ENCODE measurements around the gene GOLGB1.
A peak's percentile ranks its signal among the peaks of the same experiment; 100 is the strongest.
"Not testable (repeated sequence)": the region's sequence is repeated elsewhere in the genome, so short reads cannot be mapped to it uniquely, and the experiment has no call there.

Gene GOLGB1

GRCh38 chr3:121749276-121750086 is at the start of gene GOLGB1:
TSS of gene GOLGB1 (minus strand) at chr3:121749741. CDS start at chr3:121730971, 18,770 bp downstream.
- peaks cover 9 to 12% of the 10 kb centered on the region in 2 donors for H3K4me1 Mint-ChIP-seq
- peak; percentile 94 for DNase-seq
- H3K27me3 Mint-ChIP-seq = no peaks in the 10 kb centered on the region
- ATAC-seq (replicated peaks) = peak; percentile 96
- H3K4me3 Mint-ChIP-seq = no peak within 1 kb of the TSS
- no peaks in the 10 kb centered on the region for H3K9me3 Mint-ChIP-seq
- no peak within 1 kb of the TSS for H3K27ac Mint-ChIP-seq
- peaks cover 0 to 4% of the 10 kb centered on the region in 2 donors for H3K36me3 Mint-ChIP-seq

- peaks cover 26 to 48% of the 10 kb centered on the region in 2 donors for H3K4me1 Mint-ChIP-seq
- no peaks in the 10 kb centered on the region for H3K9me3 Mint-ChIP-seq
- DNase-seq (no peak), ATAC-seq (replicated peaks) (no peak)
- H3K27me3 Mint-ChIP-seq = no peaks in the 10 kb centered on the region
- peaks cover 33 to 49% of the 10 kb centered on the region in 2 donors for H3K36me3 Mint-ChIP-seq
- H3K4me3 Mint-ChIP-seq = no peak overlapping the region
- H3K27ac Mint-ChIP-seq = no peak overlapping the region
These were observed 47.4 kb upstream of the GOLGB1 start for GRCh38 chr3:121796970-121797369.

GRCh38 chr3:121794264-121794983 is 44.9 kb upstream of the GOLGB1 start:
- peak; percentile 57 to 75 for ATAC-seq (replicated peaks)
- DNase-seq = no peak
- Mint-ChIP-seq H3K36me3 (peaks cover 25 to 42% of the 10 kb centered on the region in 2 donors), H3K9me3 (no peaks in the 10 kb centered on the region), H3K27ac (peak overlapping the region; percentile 71), H3K4me3 (peak overlapping the region; percentile 34 to 69), H3K27me3 (no peaks in the 10 kb centered on the region), H3K4me1 (peaks cover 15 to 34% of the 10 kb centered on the region in 2 donors)

- peak overlapping the region; percentile 79 for H3K4me3 Mint-ChIP-seq
- DNase-seq (no peak), ATAC-seq (replicated peaks) (peak; percentile 70 to 75)
- H3K27ac Mint-ChIP-seq = peak overlapping the region; percentile 81
- peaks cover 39 to 52% of the 10 kb centered on the region in 2 donors for H3K36me3 Mint-ChIP-seq
- H3K27me3 Mint-ChIP-seq = no peaks in the 10 kb centered on the region
- H3K9me3 Mint-ChIP-seq = no peaks in the 10 kb centered on the region
- peaks cover 21 to 48% of the 10 kb centered on the region in 2 donors for H3K4me1 Mint-ChIP-seq
These were observed 43.5 kb upstream of the GOLGB1 start for GRCh38 chr3:121793078-121793477.

- peak overlapping the region; percentile 38 for H3K27ac Mint-ChIP-seq
- H3K36me3 Mint-ChIP-seq = peaks cover 61 to 75% of the 10 kb centered on the region in 2 donors
- no peaks in the 10 kb centered on the region for H3K27me3 Mint-ChIP-seq
- no peaks in the 10 kb centered on the region for H3K9me3 Mint-ChIP-seq
- DNase-seq (no peak), ATAC-seq (replicated peaks) (no peak)
- H3K4me1 Mint-ChIP-seq = peaks cover 10 to 25% of the 10 kb centered on the region in 2 donors
- H3K4me3 Mint-ChIP-seq = no peak overlapping the region
These were observed 36.9 kb upstream of the GOLGB1 start for GRCh38 chr3:121786485-121786884.

GRCh38 chr3:121782784-121783183 is 33.2 kb upstream of the GOLGB1 start:
- not testable (repeated sequence) for H3K27me3 Mint-ChIP-seq; H3K9me3 Mint-ChIP-seq; DNase-seq; H3K27ac Mint-ChIP-seq; ATAC-seq (replicated peaks); H3K4me3 Mint-ChIP-seq
- Mint-ChIP-seq H3K36me3 (peaks cover 70 to 82% of the 10 kb centered on the region in 2 donors), H3K4me1 (peaks cover 4 to 15% of the 10 kb centered on the region in 2 donors)

- DNase-seq = no peak
- H3K27ac Mint-ChIP-seq = no peak overlapping the region
- no peaks in the 10 kb centered on the region for H3K27me3 Mint-ChIP-seq
- H3K4me1 Mint-ChIP-seq = peaks cover 4 to 13% of the 10 kb centered on the region in 2 donors
- no peak overlapping the region for H3K4me3 Mint-ChIP-seq
- H3K36me3 Mint-ChIP-seq = peaks cover 67 to 83% of the 10 kb centered on the region in 2 donors
- H3K9me3 Mint-ChIP-seq = no peaks in the 10 kb centered on the region
- ATAC-seq (replicated peaks) = no peak
These were observed 32.1 kb upstream of the GOLGB1 start for GRCh38 chr3:121781611-121782010.

DNA sequence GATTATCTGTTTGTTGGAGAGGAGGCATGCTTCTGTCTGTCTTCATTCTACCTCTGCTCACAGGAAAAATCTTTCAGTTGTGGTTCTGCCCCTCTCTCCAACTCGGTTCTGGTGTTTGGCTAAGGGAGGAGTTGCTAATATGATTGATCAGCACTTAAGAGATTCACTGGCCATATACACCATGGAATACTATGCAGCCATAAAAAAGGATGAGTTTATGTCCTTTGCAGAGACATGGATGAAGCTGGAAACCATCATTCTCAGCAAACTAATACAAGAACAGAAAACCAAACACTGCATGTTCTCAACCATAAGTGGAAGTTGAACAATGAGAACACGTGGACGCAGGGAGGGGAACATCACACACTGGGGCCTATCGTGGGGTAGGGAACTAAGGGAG is 25.6 kb upstream of the GOLGB1 start:
- not testable (repeated sequence) for H3K4me1 Mint-ChIP-seq; H3K27me3 Mint-ChIP-seq; H3K4me3 Mint-ChIP-seq; ATAC-seq (replicated peaks); DNase-seq; H3K27ac Mint-ChIP-seq; H3K9me3 Mint-ChIP-seq
- peaks cover 59 to 83% of the 10 kb centered on the region in 2 donors for H3K36me3 Mint-ChIP-seq

GRCh38 chr3:121769246-121769645 is 19.7 kb upstream of the GOLGB1 start:
- H3K36me3 Mint-ChIP-seq = peaks cover 43 to 66% of the 10 kb centered on the region in 2 donors
- no peak for ATAC-seq (replicated peaks)
- H3K27me3 Mint-ChIP-seq = no peaks in the 10 kb centered on the region

GRCh38 chr3:121768452-121768851 is 18.9 kb upstream of the GOLGB1 start:
- no peaks in the 10 kb centered on the region for H3K9me3 Mint-ChIP-seq
- peaks cover 37 to 58% of the 10 kb centered on the region in 2 donors for H3K36me3 Mint-ChIP-seq
- no peaks in the 10 kb centered on the region for H3K27me3 Mint-ChIP-seq
- H3K27ac Mint-ChIP-seq = peak overlapping the region; percentile 76
- ATAC-seq (replicated peaks) = peak; percentile 95 to 97
- no peak for DNase-seq
- H3K4me1 Mint-ChIP-seq = peaks cover 5 to 8% of the 10 kb centered on the region in 2 donors
- H3K4me3 Mint-ChIP-seq = no peak overlapping the region

More at GRCh38 chr3:121769246-121769645, 19.7 kb upstream of the GOLGB1 start:
- H3K4me1 Mint-ChIP-seq = peaks cover 7 to 8% of the 10 kb centered on the region in 2 donors
- DNase-seq = no peak
- no peak overlapping the region for H3K4me3 Mint-ChIP-seq
- no peak overlapping the region for H3K27ac Mint-ChIP-seq
- H3K9me3 Mint-ChIP-seq = no peaks in the 10 kb centered on the region

GRCh38 chr3:121759541-121760202 is 10.1 kb upstream of the GOLGB1 start:
- ATAC-seq (replicated peaks) = peak; percentile 63 to 76
- peaks cover 13 to 18% of the 10 kb centered on the region in 2 donors for H3K4me1 Mint-ChIP-seq
- H3K4me3 Mint-ChIP-seq = no peak overlapping the region

DNA sequence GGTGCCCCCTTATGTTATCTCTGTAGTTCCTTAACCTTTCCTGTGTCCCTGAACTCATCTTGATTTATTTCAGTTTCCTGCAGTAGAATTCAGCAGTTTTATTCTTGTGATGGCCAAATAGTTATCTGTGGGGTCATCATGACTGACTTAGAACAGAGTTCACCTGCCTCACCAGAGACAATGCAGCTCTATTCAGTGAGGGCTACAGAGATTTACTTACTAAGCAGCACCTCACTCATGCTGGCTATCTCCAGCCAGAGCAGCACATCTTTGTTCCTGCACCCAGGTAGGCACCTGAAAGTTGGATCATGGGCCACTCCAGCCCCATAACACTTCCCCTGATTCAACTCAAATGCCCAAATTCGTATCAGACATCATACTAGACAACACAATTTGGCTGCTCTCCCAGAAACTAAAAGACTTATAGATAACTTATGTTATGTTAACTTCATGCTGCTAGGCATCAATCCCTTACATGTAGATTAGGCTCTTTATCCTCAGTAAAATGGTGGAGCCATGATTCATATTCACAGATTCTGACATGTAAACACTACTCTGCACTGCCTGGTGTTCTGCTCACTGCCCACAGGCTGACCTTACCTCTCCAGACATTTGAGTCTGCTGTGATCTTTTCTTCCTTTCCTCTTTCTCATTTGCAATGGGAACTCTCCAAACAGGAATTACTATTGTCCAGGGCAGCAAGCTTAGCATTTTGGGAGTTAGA is 9.3 kb upstream of the GOLGB1 start:
- DNase-seq (no peak), ATAC-seq (replicated peaks) (no peak)
- no peaks in the 10 kb centered on the region for H3K9me3 Mint-ChIP-seq
- no peak overlapping the region for H3K4me3 Mint-ChIP-seq
- no peak overlapping the region for H3K27ac Mint-ChIP-seq
- no peaks in the 10 kb centered on the region for H3K36me3 Mint-ChIP-seq
- H3K4me1 Mint-ChIP-seq = peaks cover 13 to 18% of the 10 kb centered on the region in 2 donors
- no peaks in the 10 kb centered on the region for H3K27me3 Mint-ChIP-seq

More at GRCh38 chr3:121759541-121760202, 10.1 kb upstream of the GOLGB1 start:
- no peak for DNase-seq
- peak overlapping the region; percentile 65 for H3K27ac Mint-ChIP-seq
- no peaks in the 10 kb centered on the region for H3K36me3 Mint-ChIP-seq
- H3K27me3 Mint-ChIP-seq = no peaks in the 10 kb centered on the region
- no peaks in the 10 kb centered on the region for H3K9me3 Mint-ChIP-seq

GRCh38 chr3:121757812-121758545 is 8.4 kb upstream of the GOLGB1 start:
- Mint-ChIP-seq H3K36me3 (no peaks in the 10 kb centered on the region), H3K27ac (no peak overlapping the region), H3K4me1 (peaks cover 13 to 18% of the 10 kb centered on the region in 2 donors), H3K4me3 (no peak overlapping the region), H3K9me3 (no peaks in the 10 kb centered on the region), H3K27me3 (no peaks in the 10 kb centered on the region)
- DNase-seq = no peak
- no peak for ATAC-seq (replicated peaks)
